WTC11 (cell line): ENCODE data around the gene NLRC5. TPM values are rescaled to one million over a fixed set of nuclear protein-coding genes. Genes with fewer than 3 reads are reported as not detected.

Source experiments
- ATAC-seq: fragments of 200-7000 bp; cut with Tn5 transposase; 2 replicates; pipeline ENCODE4 v1.10.0; 2021; ENCODE audit warnings: mild to moderate bottlenecking, moderate library complexity
- CTCF ChIA-PET: fragments of 300-600 bp; sonication (Branson Sonifier 250); formaldehyde crosslinking; loops from one replicate; lab custom pipeline; 2021; ENCODE audit warnings: antibody characterized with exemption; lab: Charles Lee
- POLR2A ChIA-PET: fragments of 350-600 bp; sonication (Branson Sonifier 250); formaldehyde crosslinking; loops from one replicate; lab custom pipeline; 2021; ENCODE audit warnings: antibody characterized with exemption; lab: Charles Lee
- DNase-seq: peaks from one replicate; pipeline ENCODE4 v3.0.0; 2021; ENCODE audit warnings: low spot score
- H3K27ac Mint-ChIP-seq: 2 replicates; pipeline ENCODE4 v1.8.0; 2021; ENCODE audit warnings: mixed read lengths
- H3K27me3 Mint-ChIP-seq: 2 replicates; pipeline ENCODE4 v1.8.0; 2021; ENCODE audit warnings: low read depth, mild to moderate bottlenecking, moderate library complexity, mixed read lengths
- H3K36me3 Mint-ChIP-seq: 2 replicates; pipeline ENCODE4 v1.8.0; 2021; ENCODE audit warnings: mixed read lengths
- H3K4me1 Mint-ChIP-seq: 2 replicates; pipeline ENCODE4 v1.8.0; 2022; ENCODE audit warnings: mixed read lengths
- H3K4me3 Mint-ChIP-seq: 2 replicates; pipeline ENCODE4 v1.8.0; 2021; ENCODE audit warnings: mild to moderate bottlenecking, moderate library complexity, mixed read lengths
- H3K9me3 Mint-ChIP-seq: 2 replicates; pipeline ENCODE4 v1.8.0; 2021; ENCODE audit warnings: mixed read lengths
- ARID4B ChIP-seq: sonication (generic); formaldehyde crosslinking; IDR thresholded peaks from 2 replicates; pipeline ENCODE4 v1.8.0; 2023; ENCODE audit warnings: missing genetic modification reagents, mild to moderate bottlenecking, borderline replicate concordance
- ATF3 ChIP-seq: sonication (generic); formaldehyde crosslinking; conservative IDR thresholded peaks from 2 replicates; pipeline ENCODE4 v1.8.1; 2022; ENCODE audit warnings: mild to moderate bottlenecking, missing genetic modification reagents
- CREB1 ChIP-seq: sonication (generic); formaldehyde crosslinking; IDR thresholded peaks from 2 replicates; pipeline ENCODE4 v1.8.0; 2023; ENCODE audit warnings: mild to moderate bottlenecking, missing genetic modification reagents
- E2F1 ChIP-seq: sonication (generic); formaldehyde crosslinking; IDR thresholded peaks from 2 replicates; pipeline ENCODE4 v1.8.0; 2022; ENCODE audit warnings: mild to moderate bottlenecking, missing genetic modification reagents
- E2F4 ChIP-seq: sonication (generic); formaldehyde crosslinking; IDR thresholded peaks from 2 replicates; pipeline ENCODE4 v1.8.1; 2022; ENCODE audit warnings: low read depth, mild to moderate bottlenecking, moderate library complexity, missing genetic modification reagents, borderline replicate concordance
- ELF4 ChIP-seq: sonication (generic); formaldehyde crosslinking; IDR thresholded peaks from 2 replicates; pipeline ENCODE4 v1.8.1; 2022; ENCODE audit warnings: low read depth, mild to moderate bottlenecking, moderate library complexity, missing genetic modification reagents
- EMX1 ChIP-seq: fragments of 250-450 bp; sonication (Bioruptor Pico); IDR thresholded peaks from 2 replicates; pipeline ENCODE4 v1.8.0; 2021; ENCODE audit warnings: mild to moderate bottlenecking
- ETV6 ChIP-seq: sonication (generic); formaldehyde crosslinking; IDR thresholded peaks from 2 replicates; pipeline ENCODE4 v1.8.1; 2022; ENCODE audit warnings: mild to moderate bottlenecking, missing genetic modification reagents
- FOXK1 ChIP-seq: sonication (generic); formaldehyde crosslinking; IDR thresholded peaks from 2 replicates; pipeline ENCODE4 v1.8.0; 2022; ENCODE audit warnings: mild to moderate bottlenecking, moderate library complexity, missing genetic modification reagents
- GRHL2 ChIP-seq: fragments of 250-450 bp; sonication (Bioruptor Pico); IDR thresholded peaks from 2 replicates; pipeline ENCODE4 v1.8.0; 2022; ENCODE audit warnings: mild to moderate bottlenecking, moderate library complexity; ENCODE audit not compliant: insufficient replicate concordance, severe bottlenecking
- IRF1 ChIP-seq: sonication (generic); formaldehyde crosslinking; IDR thresholded peaks from 2 replicates; pipeline ENCODE4 v1.8.0; 2023; ENCODE audit warnings: missing genetic modification reagents
- MAX ChIP-seq: sonication (generic); formaldehyde crosslinking; IDR thresholded peaks from 2 replicates; pipeline ENCODE4 v1.8.0; 2022; ENCODE audit warnings: mild to moderate bottlenecking, missing genetic modification reagents
- OVOL2 ChIP-seq: fragments of 250-450 bp; sonication (Bioruptor Pico); IDR thresholded peaks from 2 replicates; pipeline ENCODE4 v1.9.0; 2021; ENCODE audit warnings: mild to moderate bottlenecking, borderline replicate concordance
- PRRX2 ChIP-seq: fragments of 250-450 bp; sonication (Bioruptor Pico); IDR thresholded peaks from 2 replicates; pipeline ENCODE4 v1.8.0; 2021; ENCODE audit warnings: mild to moderate bottlenecking
- SMAD3 ChIP-seq: sonication (generic); formaldehyde crosslinking; IDR thresholded peaks from 2 replicates; pipeline ENCODE4 v1.8.0; 2022; ENCODE audit warnings: missing genetic modification reagents, mild to moderate bottlenecking, borderline replicate concordance
- SMAD4 ChIP-seq: sonication (generic); formaldehyde crosslinking; IDR thresholded peaks from 2 replicates; pipeline ENCODE4 v1.8.0; 2022; ENCODE audit warnings: mild to moderate bottlenecking, missing genetic modification reagents
- USF2 ChIP-seq: sonication (generic); formaldehyde crosslinking; IDR thresholded peaks from 2 replicates; pipeline ENCODE4 v1.8.1; 2023; ENCODE audit warnings: mild to moderate bottlenecking, missing genetic modification reagents, moderate library complexity
- ZBTB43 ChIP-seq: sonication (generic); formaldehyde crosslinking; IDR thresholded peaks from 2 replicates; pipeline ENCODE4 v1.8.1; 2023; ENCODE audit warnings: mild to moderate bottlenecking, missing genetic modification reagents
- ZNF121 ChIP-seq: sonication (generic); formaldehyde crosslinking; IDR thresholded peaks from 2 replicates; pipeline ENCODE4 v1.8.0; 2023; ENCODE audit warnings: missing genetic modification reagents
- ZNF138 ChIP-seq: sonication (generic); formaldehyde crosslinking; conservative IDR thresholded peaks from 2 replicates; pipeline ENCODE4 v1.8.1; 2022; ENCODE audit warnings: mild to moderate bottlenecking, moderate library complexity, missing genetic modification reagents
- ZNF671 ChIP-seq: fragments of 250-450 bp; sonication (Bioruptor Pico); IDR thresholded peaks from 2 replicates; pipeline ENCODE4 v1.8.0; 2021; ENCODE audit warnings: mild to moderate bottlenecking
- ZSCAN18 ChIP-seq: fragments of 250-450 bp; sonication (Bioruptor Pico); IDR thresholded peaks from 2 replicates; pipeline ENCODE4 v2.1.2; 2022; ENCODE audit warnings: mild to moderate bottlenecking, moderate library complexity
- total RNA-seq: library from RNA; stranded (reverse); gene quantifications from 3 replicates; pipeline ENCODE4 v1.2.3, GENCODE V29; 2021

NLRC5 gene
- total RNA-seq, 1 experiment from 2014 or later: 2.8 TPM

GRCh38 chr16:57000271-57001025 is 11.1 kb downstream of the NLRC5 start:
- no peak for DNase-seq
- Mint-ChIP-seq H3K4me3 (no peak overlapping the region), H3K27me3 (peaks cover 10% of the 10 kb centered on the region; the same call in 1 of the 2 replicates), H3K4me1 (peaks cover 14% of the 10 kb centered on the region), H3K36me3 (no peaks in the 10 kb centered on the region), H3K27ac (no peak overlapping the region), H3K9me3 (peaks cover 5% of the 10 kb centered on the region; the same call in 1 of the 2 replicates)
- ChIA-PET CTCF (no interaction called here), POLR2A (no interaction called here)
- no peak for ATAC-seq
- TF ChIP-seq IRF1 (no peak), CREB1 (CRISPR knock-in tag) (no peak), SMAD3 (CRISPR knock-in tag) (no peak), ATF3 (no peak), ZNF121 (CRISPR knock-in tag) (no peak), ZNF671 (CRISPR knock-in tag) (no peak), ZBTB43 (no peak), EMX1 (CRISPR knock-in tag) (no peak), SMAD4 (no peak), ELF4 (CRISPR knock-in tag) (no peak), USF2 (no peak), FOXK1 (CRISPR knock-in tag) (no peak), MAX (no peak), OVOL2 (CRISPR knock-in tag) (no peak)

- ChIA-PET POLR2A (no interaction called here), CTCF (no interaction called here)
- H3K4me3 Mint-ChIP-seq: no peak overlapping the region
- H3K27me3 Mint-ChIP-seq: 0 out of 2 replicates have a peak, but pooled peaks cover 3% of the 10 kb centered on the region
- peaks cover 14% of the 10 kb centered on the region for H3K4me1 Mint-ChIP-seq
- ATAC-seq (no peak), DNase-seq (no peak)
- H3K9me3 Mint-ChIP-seq: peaks cover 5% of the 10 kb centered on the region; the same call in 1 of the 2 replicates
- H3K27ac Mint-ChIP-seq: no peak overlapping the region
- no peaks in the 10 kb centered on the region for H3K36me3 Mint-ChIP-seq
- TF ChIP-seq PRRX2 (CRISPR knock-in tag): no peak
- TF ChIP-seq E2F4: no peak
- TF ChIP-seq GRHL2: no peak
- TF ChIP-seq ZSCAN18 (CRISPR knock-in tag): no peak
- TF ChIP-seq E2F1 (CRISPR knock-in tag): no peak
- TF ChIP-seq ETV6 (CRISPR knock-in tag): no peak
- no peak for TF ChIP-seq ARID4B (CRISPR knock-in tag)
- TF ChIP-seq ZNF138 (CRISPR knock-in tag): no peak
Measured at GRCh38 chr16:57001026-57001679, 11.8 kb downstream of the NLRC5 start.
